ENCODE data around the gene SLC6A11. TPM values are rescaled to one million over a fixed set of nuclear protein-coding genes. Genes with fewer than 3 reads are reported as not detected.

The SLC6A11 gene
- polyA plus RNA-seq, 1 donor (not counting 4 experiments of a cell fraction or from before 2014, with no cell fraction given): 9.8 TPM

GRCh38 chr3:10910367-10910766 lies 94.3 kb downstream of the SLC6A11 start:
- H3K79me2 ChIP-seq (ENCODE audit: control insufficient read depth, insufficient read depth, low read length): no peaks in the 10 kb centered on the region
- FAIRE-seq: no peak
- H4K20me1 ChIP-seq (ENCODE audit: control insufficient read depth, extremely low read depth, insufficient read depth, low read length): no peaks in the 10 kb centered on the region
- no peaks in the 10 kb centered on the region for H3K4me1 ChIP-seq (ENCODE audit: control insufficient read depth, extremely low read depth, insufficient read depth, low read length)
- no peak for DNase-seq (ENCODE audit: low read depth, low spot score)
- H3K9me3 ChIP-seq (ENCODE audit: control insufficient read depth, low read depth, low read length): peaks cover 7% of the 10 kb centered on the region
- dilution Hi-C loops (cut with MboI; ENCODE audit: extremely low pct_ligation_motif_present, low sequenced_read_pairs): no loop called here
- H3K4me3 ChIP-seq (ENCODE audit: control insufficient read depth in 2 of 3, extremely low read depth in 1 of 3, insufficient read depth in 2 of 3, low read depth in 1 of 3, low read length in 3 of 3): no peak overlapping the region
- no peak overlapping the region for H3K27ac ChIP-seq (ENCODE audit: control insufficient read depth, insufficient read depth, low read length)
- H3K4me2 ChIP-seq (ENCODE audit: control insufficient read depth, extremely low read depth, insufficient read depth, low read depth, low read length): no peak overlapping the region
- H3K9ac ChIP-seq (ENCODE audit: control insufficient read depth, extremely low read depth, insufficient read depth, low read length): no peak overlapping the region
- no peaks in the 10 kb centered on the region for H3K36me3 ChIP-seq (ENCODE audit: control insufficient read depth in 2 of 2, extremely low read depth in 1 of 2, insufficient read depth in 2 of 2, low read length in 2 of 2)
- no peak overlapping the region for H2AFZ ChIP-seq (ENCODE audit: control insufficient read depth, low read length)
- H3K9me1 ChIP-seq (ENCODE audit: control insufficient read depth, extremely low read depth, insufficient read depth, low read length): no peaks in the 10 kb centered on the region
- TF ChIP-seq EZH2 (IDR thresholded peaks at IDR 0.05; ENCODE audit: low read length) (no peak), CTCF (optimal IDR thresholded peaks at IDR 0.05 in 1 of 3, IDR thresholded peaks at IDR 0.05 in 1 of 3, conservative IDR thresholded peaks at IDR 0.05 in 1 of 3; ENCODE audit: extremely low read depth in 1 of 3, insufficient read depth in 2 of 3, low read length in 3 of 3) (no peak)
- H3K27me3 ChIP-seq (ENCODE audit: control insufficient read depth, extremely low read depth, insufficient read depth, low read length): no peaks in the 10 kb centered on the region

- DNase-seq (ENCODE audit: low read depth, low spot score): no peak
- Histone ChIP-seq H3K4me3 (ENCODE audit: control insufficient read depth in 2 of 3, extremely low read depth in 1 of 3, insufficient read depth in 2 of 3, low read depth in 1 of 3, low read length in 3 of 3) (no peak overlapping the region), H4K20me1 (ENCODE audit: control insufficient read depth, extremely low read depth, insufficient read depth, low read length) (no peaks in the 10 kb centered on the region), H3K9me3 (ENCODE audit: control insufficient read depth, low read depth, low read length) (peaks cover 5% of the 10 kb centered on the region), H3K27me3 (ENCODE audit: control insufficient read depth, extremely low read depth, insufficient read depth, low read length) (no peaks in the 10 kb centered on the region), H3K9me1 (ENCODE audit: control insufficient read depth, extremely low read depth, insufficient read depth, low read length) (no peaks in the 10 kb centered on the region), H3K79me2 (ENCODE audit: control insufficient read depth, insufficient read depth, low read length) (no peaks in the 10 kb centered on the region), H3K9ac (ENCODE audit: control insufficient read depth, extremely low read depth, insufficient read depth, low read length) (no peak overlapping the region), H3K36me3 (ENCODE audit: control insufficient read depth in 2 of 2, extremely low read depth in 1 of 2, insufficient read depth in 2 of 2, low read length in 2 of 2) (no peaks in the 10 kb centered on the region), H3K4me1 (ENCODE audit: control insufficient read depth, extremely low read depth, insufficient read depth, low read length) (no peaks in the 10 kb centered on the region), H3K4me2 (ENCODE audit: control insufficient read depth, extremely low read depth, insufficient read depth, low read depth, low read length) (no peak overlapping the region), H3K27ac (ENCODE audit: control insufficient read depth, insufficient read depth, low read length) (no peak overlapping the region), H2AFZ (ENCODE audit: control insufficient read depth, low read length) (no peak overlapping the region)
- no peak for FAIRE-seq
- dilution Hi-C loops (cut with MboI; ENCODE audit: extremely low pct_ligation_motif_present, low sequenced_read_pairs): no loop called here
- TF ChIP-seq EZH2 (IDR thresholded peaks at IDR 0.05; ENCODE audit: low read length) (no peak), CTCF (optimal IDR thresholded peaks at IDR 0.05 in 1 of 3, IDR thresholded peaks at IDR 0.05 in 1 of 3, conservative IDR thresholded peaks at IDR 0.05 in 1 of 3; ENCODE audit: extremely low read depth in 1 of 3, insufficient read depth in 2 of 3, low read length in 3 of 3) (no peak)
These were observed 95.4 kb downstream of the SLC6A11 start for GRCh38 chr3:10911350-10912002.
